AG04450 (cell line): ENCODE results near the gene TTLL13. TPM values are rescaled to one million over a fixed set of nuclear protein-coding genes. Genes with fewer than 3 reads are reported as not detected.

ENCODE experiments used
- CTCF ChIA-PET: fragments of 300-600, 350-600 bp; formaldehyde crosslinking; extraction: SDS; loops from one replicate; lab custom pipeline; 2022; ENCODE audit warnings: antibody characterized with exemption, inconsistent platforms; lab: Charles Lee
- POLR2A ChIA-PET: fragments of 350-600 bp; formaldehyde crosslinking; extraction: SDS; loops from one replicate; lab custom pipeline; 2021; ENCODE audit warnings: antibody characterized with exemption, inconsistent platforms; lab: Yijun Ruan, JAX
- DNase-seq: peaks from one replicate; pipeline ENCODE4 v3.0.0-alpha.2; 2011; ENCODE audit warnings: low read depth, low spot score
- H3K27ac ChIP-seq: one replicate; pipeline ENCODE4 v1.5.1; 2012; ENCODE audit warnings: low read depth, low read length, control low read depth
- H3K27me3 ChIP-seq: one replicate; pipeline ENCODE4 v1.6.0; 2012; ENCODE audit warnings: low read length; ENCODE audit not compliant: control insufficient read depth, insufficient read depth
- H3K4me3 ChIP-seq: 2 replicates; pipeline ENCODE4 v1.5.1; 2011; ENCODE audit warnings: mild to moderate bottlenecking, low read depth, low read length, control low read depth
- H3K9me3 ChIP-seq: 2 replicates; pipeline ENCODE4 v1.5.1; 2012; ENCODE audit warnings: low read length; ENCODE audit not compliant: control insufficient read depth, insufficient read depth
- polyA plus RNA-seq: library from polyadenylated mRNA; depleted of rRNA; stranded (reverse); fragments of >200 nt; gene quantifications from 2 replicates; pipeline ENCODE4 v1.2.3, GENCODE V29; 2011
- TF ChIP-seq, protein P1 (sequence below): IDR thresholded peaks from 2 replicates; pipeline ENCODE4 v1.5.1; 2011; ENCODE audit warnings: low read depth, low read length, control low read depth, inconsistent platforms

The TTLL13 gene
- polyA plus RNA-seq, 1 experiment, result 0.04 TPM

DNA sequence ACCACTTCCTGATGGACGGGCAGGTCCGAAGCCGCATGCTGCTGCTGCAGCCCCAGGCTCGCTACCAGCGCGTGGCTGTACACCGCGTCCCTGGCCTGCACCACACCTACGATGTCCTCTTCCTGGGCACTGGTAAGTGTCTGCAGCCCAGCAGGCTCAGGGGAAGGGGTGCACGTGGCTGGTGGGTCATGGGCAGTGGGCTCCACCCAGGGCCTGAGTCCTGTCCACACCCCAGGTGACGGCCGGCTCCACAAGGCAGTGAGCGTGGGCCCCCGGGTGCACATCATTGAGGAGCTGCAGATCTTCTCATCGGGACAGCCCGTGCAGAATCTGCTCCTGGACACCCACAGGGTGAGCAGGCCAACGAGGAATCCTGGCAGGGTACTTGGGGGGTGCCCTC, 24.3 kb upstream of the TTLL13 start:
- ChIA-PET POLR2A (no interaction called here), CTCF (no interaction called here)
- Histone ChIP-seq H3K9me3 (no peaks in the 10 kb centered on the region; the same call in 1 of the 2 replicates), H3K4me3 (no peak overlapping the region), H3K27me3 (no peaks in the 10 kb centered on the region), H3K27ac (no peak overlapping the region)
- no peak for DNase-seq
- TF ChIP-seq, protein P1, sequence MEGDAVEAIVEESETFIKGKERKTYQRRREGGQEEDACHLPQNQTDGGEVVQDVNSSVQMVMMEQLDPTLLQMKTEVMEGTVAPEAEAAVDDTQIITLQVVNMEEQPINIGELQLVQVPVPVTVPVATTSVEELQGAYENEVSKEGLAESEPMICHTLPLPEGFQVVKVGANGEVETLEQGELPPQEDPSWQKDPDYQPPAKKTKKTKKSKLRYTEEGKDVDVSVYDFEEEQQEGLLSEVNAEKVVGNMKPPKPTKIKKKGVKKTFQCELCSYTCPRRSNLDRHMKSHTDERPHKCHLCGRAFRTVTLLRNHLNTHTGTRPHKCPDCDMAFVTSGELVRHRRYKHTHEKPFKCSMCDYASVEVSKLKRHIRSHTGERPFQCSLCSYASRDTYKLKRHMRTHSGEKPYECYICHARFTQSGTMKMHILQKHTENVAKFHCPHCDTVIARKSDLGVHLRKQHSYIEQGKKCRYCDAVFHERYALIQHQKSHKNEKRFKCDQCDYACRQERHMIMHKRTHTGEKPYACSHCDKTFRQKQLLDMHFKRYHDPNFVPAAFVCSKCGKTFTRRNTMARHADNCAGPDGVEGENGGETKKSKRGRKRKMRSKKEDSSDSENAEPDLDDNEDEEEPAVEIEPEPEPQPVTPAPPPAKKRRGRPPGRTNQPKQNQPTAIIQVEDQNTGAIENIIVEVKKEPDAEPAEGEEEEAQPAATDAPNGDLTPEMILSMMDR, result no peak

- Histone ChIP-seq H3K27me3 (no peaks in the 10 kb centered on the region), H3K9me3 (no peaks in the 10 kb centered on the region; the same call in 1 of the 2 replicates), H3K4me3 (no peak overlapping the region), H3K27ac (no peak overlapping the region)
- TF ChIP-seq, protein P1, result no peak
- DNase-seq, result no peak
- POLR2A ChIA-PET, result no interaction called here
- CTCF ChIA-PET, result interaction anchor here (0.6 kb wide), 1 partner anchor 62 kb away, joined by 3 read pairs; no protein-coding TSS in a partner anchor
These were observed 23.7 kb upstream of the TTLL13 start for GRCh38 chr15:90225504-90226234.

GRCh38 chr15:90227336-90227735, 22.0 kb upstream of the TTLL13 start:
- ChIA-PET CTCF (no interaction called here), POLR2A (interaction anchor here (0.8 kb wide), 1 partner anchor 55 kb away, joined by 4 read pairs; no protein-coding TSS in a partner anchor)
- no peaks in the 10 kb centered on the region for H3K27me3 ChIP-seq

GRCh38 chr15:90227816-90228772, 21.3 kb upstream of the TTLL13 start:
- TF ChIP-seq, protein P1, result no peak
- CTCF ChIA-PET, result no interaction called here
- Histone ChIP-seq H3K4me3 (no peak overlapping the region), H3K27me3 (no peaks in the 10 kb centered on the region), H3K27ac (no peak overlapping the region), H3K9me3 (no peaks in the 10 kb centered on the region; the same call in 1 of the 2 replicates)
- no peak for DNase-seq
- POLR2A ChIA-PET, result no interaction called here

More at GRCh38 chr15:90227336-90227735, 22.0 kb upstream of the TTLL13 start:
- TF ChIP-seq, protein P1, result no peak
- Histone ChIP-seq H3K4me3 (no peak overlapping the region), H3K9me3 (no peaks in the 10 kb centered on the region; the same call in 1 of the 2 replicates), H3K27ac (no peak overlapping the region)
- no peak for DNase-seq
